ENCODE results near the gene ZBTB45. TPM values are rescaled to one million over a fixed set of nuclear protein-coding genes. Genes with fewer than 3 reads are reported as not detected.
"Not testable (repeated sequence)": the region's sequence is repeated elsewhere in the genome, so short reads cannot be mapped to it uniquely, and the experiment has no call there.

Gene ZBTB45
- total RNA-seq, 4 donors from 2014 or later: 9.8 to 14.0 (median 13.4) TPM

DNA sequence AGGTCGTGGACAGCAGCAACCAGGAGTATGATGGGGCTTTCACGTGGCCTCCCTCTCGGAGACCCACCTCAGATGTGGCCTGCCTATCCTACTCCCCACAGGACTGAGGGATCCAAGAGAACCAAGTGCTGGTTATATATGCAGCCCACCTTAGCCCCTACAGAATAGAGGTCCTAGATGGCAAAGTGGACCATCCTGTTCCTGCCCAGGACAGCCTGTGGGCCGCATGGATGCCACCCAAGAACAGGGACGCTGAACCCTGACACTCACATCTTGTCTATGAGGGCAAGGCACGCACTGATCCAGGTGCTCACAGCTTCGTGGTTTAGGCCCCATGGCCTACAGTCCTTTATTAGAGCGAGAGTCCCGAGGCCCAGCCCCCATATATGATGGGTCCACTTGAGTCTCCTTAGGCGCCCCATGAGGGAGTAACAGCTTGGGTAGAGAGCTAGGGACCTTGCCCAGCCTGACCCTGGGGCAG is 6.4 kb downstream of the ZBTB45 start:
- TF ChIP-seq POLR2AphosphoS5 (IDR thresholded peaks at IDR 0.05) (no peak), EP300 (IDR thresholded peaks at IDR 0.05) (no peak), POLR2A (IDR thresholded peaks at IDR 0.05) (no peak)
- TF ChIP-seq, protein P1, sequence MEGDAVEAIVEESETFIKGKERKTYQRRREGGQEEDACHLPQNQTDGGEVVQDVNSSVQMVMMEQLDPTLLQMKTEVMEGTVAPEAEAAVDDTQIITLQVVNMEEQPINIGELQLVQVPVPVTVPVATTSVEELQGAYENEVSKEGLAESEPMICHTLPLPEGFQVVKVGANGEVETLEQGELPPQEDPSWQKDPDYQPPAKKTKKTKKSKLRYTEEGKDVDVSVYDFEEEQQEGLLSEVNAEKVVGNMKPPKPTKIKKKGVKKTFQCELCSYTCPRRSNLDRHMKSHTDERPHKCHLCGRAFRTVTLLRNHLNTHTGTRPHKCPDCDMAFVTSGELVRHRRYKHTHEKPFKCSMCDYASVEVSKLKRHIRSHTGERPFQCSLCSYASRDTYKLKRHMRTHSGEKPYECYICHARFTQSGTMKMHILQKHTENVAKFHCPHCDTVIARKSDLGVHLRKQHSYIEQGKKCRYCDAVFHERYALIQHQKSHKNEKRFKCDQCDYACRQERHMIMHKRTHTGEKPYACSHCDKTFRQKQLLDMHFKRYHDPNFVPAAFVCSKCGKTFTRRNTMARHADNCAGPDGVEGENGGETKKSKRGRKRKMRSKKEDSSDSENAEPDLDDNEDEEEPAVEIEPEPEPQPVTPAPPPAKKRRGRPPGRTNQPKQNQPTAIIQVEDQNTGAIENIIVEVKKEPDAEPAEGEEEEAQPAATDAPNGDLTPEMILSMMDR (IDR thresholded peaks at IDR 0.05): no peak
- H3K27ac ChIP-seq: peak overlapping the region in 3 of 4 donors; percentile 77 to 83 (median 80)
- peaks cover 0 to 25% of the 10 kb centered on the region in 2 donors for H3K36me3 ChIP-seq
- H3K4me3 ChIP-seq: no peak overlapping the region
- H3K4me1 ChIP-seq: peaks cover 4 to 54% (median 23%) of the 10 kb centered on the region in 3 donors
- no CpG with 5 or more reads among the region's 10 CpGs for WGBS, 2 donors (ENCODE audit: low coverage in 1 of 2)
- no peaks in the 10 kb centered on the region for H3K9me3 ChIP-seq
- ATAC-seq: peak; percentile 1
- no peaks in the 10 kb centered on the region for H3K27me3 ChIP-seq

DNA sequence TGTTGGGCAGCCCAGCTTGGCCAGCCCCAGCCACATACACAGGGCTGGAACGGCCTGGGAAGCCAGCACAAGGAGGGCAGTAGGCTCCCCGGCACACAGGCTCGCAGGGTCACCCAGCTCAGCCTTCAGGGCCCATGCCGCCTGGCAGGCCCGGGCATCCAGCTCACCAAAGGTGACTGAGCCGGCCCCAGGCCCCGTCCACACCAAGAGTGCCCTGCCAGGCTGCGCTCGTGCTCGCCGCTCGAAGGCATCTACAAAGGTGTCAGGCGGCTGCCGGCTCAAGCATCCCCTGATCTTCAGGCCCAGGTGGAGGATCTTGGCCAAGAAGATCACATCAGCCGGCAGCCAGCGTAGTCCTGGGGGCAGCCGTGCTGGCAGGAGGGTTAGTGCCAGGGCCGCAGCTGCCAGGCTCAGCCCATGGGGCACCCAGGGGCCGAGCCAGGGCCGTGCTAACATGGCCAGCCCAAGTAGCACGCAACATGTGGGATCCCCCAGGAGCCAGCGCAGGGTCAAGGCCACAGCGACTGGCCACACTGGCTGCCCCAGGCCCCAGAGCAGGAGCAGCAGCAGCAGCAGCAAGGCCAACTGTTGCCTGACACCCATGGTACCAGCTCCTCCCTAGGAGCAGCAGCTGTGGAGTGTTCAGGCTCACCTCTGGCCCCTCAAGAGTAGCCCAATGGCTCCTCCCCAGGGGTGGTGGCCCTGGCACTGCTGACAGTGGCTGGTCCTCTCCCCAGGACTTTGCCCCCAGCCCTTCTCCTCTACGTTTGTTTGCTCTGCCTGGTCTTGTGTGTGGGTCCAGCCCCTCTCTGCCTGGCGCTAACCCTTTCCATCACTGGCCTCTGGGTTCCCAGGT is 8.0 kb downstream of the ZBTB45 start, which contains the start of gene SLC27A5:
SLC27A5 (minus strand) TSS at position 640 of the 856 bp plus-strand sequence; CDS start at position 603, 37 bp downstream.
- ATAC-seq: no peak
- no peak within 1 kb of the TSS for H3K27ac ChIP-seq
- H3K27me3 ChIP-seq: no peaks in the 10 kb centered on the region
- TF ChIP-seq EP300 (IDR thresholded peaks at IDR 0.05) (no peak), POLR2AphosphoS5 (IDR thresholded peaks at IDR 0.05) (no peak)
- TF ChIP-seq, protein P1 (IDR thresholded peaks at IDR 0.05): no peak
- peaks cover 0 to 15% of the 10 kb centered on the region in 2 donors for H3K36me3 ChIP-seq
- no peak within 1 kb of the TSS for H3K4me3 ChIP-seq
- no peaks in the 10 kb centered on the region for H3K9me3 ChIP-seq
- H3K4me1 ChIP-seq: peaks cover 0 to 37% (median 11%) of the 10 kb centered on the region in 3 donors
- 60 to 67% methylated on average over 1 of the region's 25 CpGs for WGBS, 2 donors (ENCODE audit: low coverage in 1 of 2)

DNA sequence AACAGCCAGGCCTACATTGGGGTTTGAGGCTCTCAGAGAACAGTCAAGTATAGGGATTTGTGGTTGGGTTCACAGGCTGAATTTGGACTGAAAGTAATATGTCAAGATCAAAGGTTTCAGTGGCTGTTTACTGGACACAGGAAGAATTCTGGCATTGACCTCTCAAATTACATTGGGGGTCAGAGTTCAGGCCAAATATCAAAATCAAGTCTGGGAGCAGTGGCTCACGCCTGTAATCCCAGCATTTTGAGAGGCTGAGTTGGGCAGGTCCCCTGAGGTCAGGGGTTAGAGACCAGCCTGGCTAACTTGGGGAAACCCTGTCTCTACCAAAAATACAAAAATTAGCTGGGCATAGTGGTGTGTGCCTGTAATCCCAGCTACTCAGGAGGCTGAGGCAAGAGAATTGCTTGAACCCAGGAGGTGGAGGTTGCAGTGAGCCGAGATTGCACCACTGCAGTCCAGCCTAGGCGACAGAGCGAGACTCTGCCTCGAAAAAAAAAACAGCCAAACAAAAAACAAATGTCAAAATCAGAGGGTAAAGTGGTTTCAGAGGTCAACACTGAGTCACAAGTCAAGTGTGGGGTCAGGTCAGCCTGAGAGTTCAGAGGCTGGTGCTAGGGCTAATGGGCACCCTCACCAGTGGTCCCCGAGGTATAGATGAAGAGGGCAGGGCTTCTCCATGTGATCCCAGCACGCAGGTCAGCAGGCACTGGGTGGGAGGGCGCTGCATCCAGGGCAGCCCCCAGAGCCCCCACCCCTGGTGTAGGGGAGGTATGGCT is 9.3 kb downstream of the ZBTB45 start:
- Histone ChIP-seq H3K9me3 (no peaks in the 10 kb centered on the region), H3K27ac (no peak overlapping the region), H3K27me3 (no peaks in the 10 kb centered on the region), H3K4me3 (no peak overlapping the region), H3K4me1 (peaks cover 0 to 24% (median 11%) of the 10 kb centered on the region in 3 donors), H3K36me3 (peaks cover 0 to 2% of the 10 kb centered on the region in 2 donors)
- no peak for ATAC-seq
- TF ChIP-seq POLR2AphosphoS5 (IDR thresholded peaks at IDR 0.05) (no peak), POLR2A (IDR thresholded peaks at IDR 0.05) (no peak), EP300 (IDR thresholded peaks at IDR 0.05) (no peak)
- TF ChIP-seq, protein P1 (IDR thresholded peaks at IDR 0.05): no peak
- WGBS, 2 donors (ENCODE audit: low coverage in 1 of 2): 75 to 78% methylated on average over 5 to 8 of the region's 8 CpGs

DNA sequence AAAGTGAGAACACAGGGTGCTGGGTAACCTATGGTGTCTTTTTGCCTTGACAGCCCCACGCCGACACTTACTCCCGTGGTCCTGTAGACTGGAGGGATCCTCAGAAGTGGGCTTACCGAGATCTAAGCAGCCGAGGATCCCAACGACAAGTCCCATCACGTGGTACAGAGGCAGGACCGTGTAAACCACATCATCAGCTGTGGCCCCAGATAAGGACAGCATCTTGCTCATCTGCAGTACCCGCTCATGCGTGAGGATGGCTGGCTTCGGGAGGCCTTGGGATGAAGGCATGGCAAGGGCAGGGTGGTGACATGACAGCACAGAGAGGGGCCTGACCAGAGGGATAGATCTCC is 9.9 kb downstream of the ZBTB45 start:
- no peak for TF ChIP-seq EP300 (IDR thresholded peaks at IDR 0.05)
- no peak for TF ChIP-seq POLR2AphosphoS5 (IDR thresholded peaks at IDR 0.05)
- TF ChIP-seq, protein P1 (IDR thresholded peaks at IDR 0.05): no peak
- no peak for TF ChIP-seq POLR2A (IDR thresholded peaks at IDR 0.05)
- WGBS, 2 donors (ENCODE audit: low coverage in 1 of 2): 57 to 84% methylated on average over 2 to 5 of the region's 11 CpGs
- Histone ChIP-seq H3K27ac (no peak overlapping the region), H3K27me3 (no peaks in the 10 kb centered on the region), H3K4me1 (peaks cover 0 to 18% (median 11%) of the 10 kb centered on the region in 3 donors), H3K36me3 (no peaks in the 10 kb centered on the region), H3K4me3 (no peak overlapping the region), H3K9me3 (no peaks in the 10 kb centered on the region)
- no peak for ATAC-seq

DNA sequence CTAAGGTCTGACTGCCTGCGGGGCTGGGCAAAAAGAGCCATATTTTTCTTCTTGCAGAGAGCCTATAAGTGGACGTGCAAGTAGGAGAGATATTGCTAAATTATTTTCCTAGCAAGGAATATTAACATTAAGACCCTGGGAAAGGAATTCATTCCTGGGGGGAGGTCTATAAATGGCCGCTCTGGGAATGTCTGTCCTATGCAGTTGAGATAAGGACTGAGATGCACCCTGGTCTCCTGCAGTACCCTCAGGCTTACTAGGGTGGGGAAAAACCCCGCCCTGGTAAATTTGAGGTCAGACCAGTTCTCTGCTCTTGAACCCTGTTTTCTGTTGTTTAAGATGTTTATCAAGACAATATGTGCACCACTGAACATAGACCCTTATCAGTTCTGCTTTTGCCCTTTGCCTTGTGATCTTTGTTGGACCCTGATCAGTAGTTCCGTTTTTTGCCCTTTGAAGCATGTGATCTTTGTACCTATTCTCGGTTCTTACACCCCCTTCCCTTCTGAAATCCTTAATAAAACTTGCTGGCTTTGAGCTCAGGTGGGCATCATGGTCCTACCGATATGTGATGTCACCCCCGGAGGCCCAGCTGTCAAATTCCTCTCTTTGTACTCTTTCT is 11.9 kb downstream of the ZBTB45 start:
- not testable (repeated sequence) for H3K27me3 ChIP-seq, H3K9me3 ChIP-seq, ATAC-seq, H3K27ac ChIP-seq, H3K36me3 ChIP-seq, H3K4me3 ChIP-seq, H3K4me1 ChIP-seq
- 79 to 80% methylated on average over 4 to 7 of the region's 8 CpGs for WGBS, 2 donors (ENCODE audit: low coverage in 1 of 2)
